GM20000 (cell line): Measurements from ENCODE around the gene COL6A1.

ENCODE experiments used
- DNase-seq: peaks from one replicate; pipeline ENCODE4 v3.0.0; 2012; ENCODE audit warnings: low spot score
- TF ChIP-seq, protein P1 (sequence below): IDR thresholded peaks from 2 replicates; pipeline ENCODE4 v1.5.1; 2012; ENCODE audit warnings: mild to moderate bottlenecking, control low read depth; ENCODE audit errors: extremely low read depth, missing control alignments

The COL6A1 gene

DNA sequence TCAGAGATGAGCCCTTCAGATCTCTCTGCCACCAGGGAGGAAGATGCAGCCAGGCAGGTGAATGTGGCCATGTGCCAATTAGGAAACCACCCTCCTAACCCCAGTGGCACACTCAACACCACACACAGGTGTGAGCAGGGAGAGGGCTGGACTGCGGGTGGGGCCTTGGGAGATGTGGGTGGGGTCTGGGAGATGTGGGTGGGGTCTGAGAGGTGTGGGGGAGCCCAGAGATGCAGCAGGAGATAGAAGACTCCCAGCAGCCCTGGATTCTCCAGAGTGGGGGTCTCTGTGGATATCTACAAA lies 43.2 kb upstream of the COL6A1 start:
- DNase-seq, result no peak
- TF ChIP-seq, protein P1, sequence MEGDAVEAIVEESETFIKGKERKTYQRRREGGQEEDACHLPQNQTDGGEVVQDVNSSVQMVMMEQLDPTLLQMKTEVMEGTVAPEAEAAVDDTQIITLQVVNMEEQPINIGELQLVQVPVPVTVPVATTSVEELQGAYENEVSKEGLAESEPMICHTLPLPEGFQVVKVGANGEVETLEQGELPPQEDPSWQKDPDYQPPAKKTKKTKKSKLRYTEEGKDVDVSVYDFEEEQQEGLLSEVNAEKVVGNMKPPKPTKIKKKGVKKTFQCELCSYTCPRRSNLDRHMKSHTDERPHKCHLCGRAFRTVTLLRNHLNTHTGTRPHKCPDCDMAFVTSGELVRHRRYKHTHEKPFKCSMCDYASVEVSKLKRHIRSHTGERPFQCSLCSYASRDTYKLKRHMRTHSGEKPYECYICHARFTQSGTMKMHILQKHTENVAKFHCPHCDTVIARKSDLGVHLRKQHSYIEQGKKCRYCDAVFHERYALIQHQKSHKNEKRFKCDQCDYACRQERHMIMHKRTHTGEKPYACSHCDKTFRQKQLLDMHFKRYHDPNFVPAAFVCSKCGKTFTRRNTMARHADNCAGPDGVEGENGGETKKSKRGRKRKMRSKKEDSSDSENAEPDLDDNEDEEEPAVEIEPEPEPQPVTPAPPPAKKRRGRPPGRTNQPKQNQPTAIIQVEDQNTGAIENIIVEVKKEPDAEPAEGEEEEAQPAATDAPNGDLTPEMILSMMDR, result no peak

DNA sequence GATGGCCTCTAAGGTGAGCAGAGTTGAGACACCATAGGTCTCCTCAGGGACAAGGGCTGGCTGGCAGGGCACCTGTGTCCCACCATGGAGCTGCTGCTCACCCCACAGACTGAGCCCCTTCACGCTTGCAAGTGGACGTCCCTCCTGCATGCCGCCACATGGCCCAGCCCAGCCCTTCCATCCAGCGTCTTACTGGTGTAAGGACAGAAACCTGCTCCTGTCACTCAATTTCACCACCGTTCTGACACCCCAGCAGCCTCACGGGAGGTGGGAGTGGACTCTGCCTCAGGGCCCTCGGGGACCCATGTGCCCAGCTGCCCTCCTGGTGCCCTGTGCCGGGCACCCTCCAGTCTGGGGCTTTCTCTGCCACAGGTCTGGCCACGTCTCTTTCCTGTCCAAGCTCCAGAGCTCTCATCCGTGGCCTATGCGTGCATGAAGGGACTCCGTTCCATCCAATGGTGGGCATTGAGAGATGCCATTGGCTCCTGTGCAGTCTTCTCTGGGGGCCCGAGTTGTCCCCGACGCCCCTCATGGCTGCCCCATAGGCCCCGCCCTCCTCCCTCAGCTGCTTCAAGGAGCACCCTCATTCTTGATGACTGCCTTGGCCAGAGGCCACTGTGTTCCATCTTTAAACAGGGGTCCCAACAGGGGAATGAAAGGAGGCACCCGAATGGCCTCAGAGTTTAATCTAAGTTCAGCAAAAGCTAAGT lies 42.6 kb upstream of the COL6A1 start:
- DNase-seq, result no peak
- TF ChIP-seq, protein P1, result no peak

DNA sequence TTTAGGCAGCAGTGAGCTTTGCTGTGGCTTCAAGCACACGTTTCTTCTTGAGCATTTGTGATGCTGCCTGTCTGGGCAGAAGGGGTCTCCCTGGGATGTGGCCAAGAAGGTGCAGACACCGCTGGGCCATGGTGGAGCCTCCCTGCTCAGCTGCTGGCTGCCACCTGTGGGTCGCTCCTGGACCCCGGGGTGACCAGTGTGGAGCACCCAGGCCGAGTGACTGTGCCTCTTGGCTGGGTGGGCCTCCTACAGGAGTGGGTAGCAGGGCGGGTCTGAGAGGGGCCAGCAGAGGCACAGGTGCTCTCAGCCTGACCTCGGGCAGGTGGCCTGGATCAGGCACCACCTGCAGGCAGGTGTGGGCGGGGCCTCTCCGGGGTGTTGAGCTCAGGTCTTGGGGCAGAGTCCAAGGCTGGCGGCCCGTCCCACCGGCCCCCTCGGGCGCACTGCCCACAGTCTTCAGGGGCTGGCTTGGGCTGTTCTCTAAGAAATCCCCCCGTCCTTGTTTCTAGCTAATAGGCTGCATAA lies 42.0 kb upstream of the COL6A1 start:
- TF ChIP-seq, protein P1, result no peak
- no peak for DNase-seq

DNA sequence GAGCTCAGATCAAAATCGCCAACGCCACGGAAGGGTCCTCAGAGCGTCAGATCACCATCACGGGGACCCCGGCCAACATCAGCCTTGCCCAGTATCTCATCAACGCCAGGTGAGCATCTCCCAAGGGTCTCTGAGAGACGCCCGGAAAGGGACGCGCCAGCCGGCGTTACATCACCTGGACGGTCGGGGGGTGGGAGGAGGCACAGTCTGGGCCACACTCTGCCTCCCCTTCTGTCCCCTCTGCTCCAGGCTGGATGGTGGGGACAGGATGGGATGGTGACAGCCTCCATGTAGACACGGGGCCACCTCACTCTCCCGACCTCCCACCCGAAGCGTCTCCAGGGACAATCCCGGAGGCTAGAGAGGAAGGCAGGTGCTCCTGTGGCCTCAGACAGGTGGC lies 41.5 kb upstream of the COL6A1 start:
- DNase-seq, result no peak
- TF ChIP-seq, protein P1, result no peak

DNA sequence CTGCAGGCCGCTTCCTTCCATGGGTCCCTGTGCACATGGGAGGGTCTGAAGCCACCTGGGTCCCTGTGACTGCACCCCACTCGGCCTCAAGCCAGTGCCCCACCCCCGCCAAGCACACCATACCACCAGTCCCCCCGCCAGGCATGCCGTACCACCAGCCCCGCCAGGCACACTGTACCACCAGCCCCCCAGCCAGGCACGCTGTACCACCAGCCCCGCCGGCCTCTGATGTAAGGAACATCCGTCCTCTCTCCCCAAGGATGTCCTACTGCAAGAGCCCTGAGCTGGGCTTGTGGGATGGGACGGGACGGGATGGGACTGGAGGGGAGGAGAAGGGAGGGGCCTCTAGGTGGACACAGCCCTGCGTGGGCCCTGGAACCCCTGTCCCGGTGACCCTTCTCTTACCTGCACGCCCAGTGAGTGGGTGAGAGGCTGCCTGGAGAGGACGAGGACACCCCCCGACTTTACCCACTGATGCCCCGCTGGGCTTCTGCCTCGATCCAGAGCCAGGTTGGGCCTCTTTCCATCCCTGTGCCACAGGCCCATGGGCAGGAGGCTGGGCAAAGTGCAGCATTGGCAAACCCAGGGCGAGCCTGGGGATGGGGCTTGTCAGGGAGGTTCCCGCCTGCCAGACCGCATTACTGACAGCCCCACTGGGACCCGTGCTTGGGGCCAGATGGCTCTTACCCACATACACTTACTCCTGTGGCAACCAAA lies 40.8 kb upstream of the COL6A1 start:
- TF ChIP-seq, protein P1, result no peak
- no peak for DNase-seq

DNA sequence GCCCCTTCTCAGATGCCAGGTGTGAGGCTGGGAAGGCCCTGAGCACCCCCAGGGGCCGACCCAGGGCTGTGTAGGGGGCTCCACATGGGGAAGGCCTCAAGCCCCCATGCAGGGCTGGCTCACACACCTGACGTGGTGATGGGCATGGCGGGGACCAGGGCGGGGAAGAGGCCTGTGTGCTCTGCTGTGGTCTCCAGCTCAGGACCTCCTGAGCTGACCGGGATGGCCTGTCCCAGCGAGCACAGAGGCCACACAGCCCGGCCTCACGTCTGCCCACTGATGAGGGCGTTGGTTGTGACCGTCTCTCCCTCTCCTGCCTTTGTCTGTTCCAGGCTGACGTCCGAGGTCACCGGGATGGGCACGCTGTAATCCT lies 40.2 kb upstream of the COL6A1 start:
- TF ChIP-seq, protein P1, result no peak
- no peak for DNase-seq

DNA sequence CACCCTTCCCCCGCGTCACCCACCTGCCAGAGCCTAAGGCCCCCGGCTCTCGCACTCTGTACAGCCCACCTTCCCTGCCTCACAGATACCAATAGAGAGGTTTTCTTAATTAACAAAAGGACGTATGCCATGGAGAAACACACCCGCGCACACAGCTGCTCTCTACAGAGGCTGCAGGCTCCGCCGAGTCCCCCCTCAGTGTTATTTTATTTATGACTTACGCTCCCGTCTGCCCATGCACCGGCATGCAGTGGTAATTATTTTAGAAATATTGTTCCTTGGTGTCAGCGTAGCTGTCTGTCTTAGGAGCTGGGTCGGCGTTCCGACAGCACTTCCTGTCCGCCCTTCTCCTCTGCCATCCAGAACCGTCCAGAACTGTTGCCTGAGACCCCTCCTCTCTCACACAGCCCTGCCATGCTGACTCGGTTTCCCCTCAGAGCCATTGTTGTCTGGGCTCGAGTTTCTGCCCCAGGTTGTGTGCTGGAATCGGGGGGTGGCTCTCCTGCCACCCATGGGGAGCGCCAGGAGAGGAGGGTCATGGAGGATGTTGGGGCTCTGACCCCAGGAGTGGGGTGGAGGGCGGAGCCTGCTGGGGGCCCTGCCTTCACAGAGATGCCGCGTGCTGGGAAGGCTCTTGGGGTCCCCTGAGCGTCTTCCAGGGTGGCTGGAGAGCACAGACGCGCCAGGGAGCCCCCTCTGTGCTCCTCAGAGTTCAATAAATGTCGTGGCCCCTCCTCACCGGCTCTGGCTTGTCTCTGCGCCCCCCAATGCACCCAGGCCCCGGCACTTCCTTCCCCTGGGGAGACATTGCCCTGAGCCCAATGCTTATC lies 39.6 kb upstream of the COL6A1 start:
- TF ChIP-seq, protein P1, result no peak
- DNase-seq, result no peak
